ENCODE measurements around the gene JAKMIP2.

- TF ChIP-seq CTCF (IDR thresholded peaks at IDR 0.05) (no peak), POLR2A (IDR thresholded peaks at IDR 0.05) (no peak)
These were observed 217.0 kb downstream of the JAKMIP2 start for GRCh38 chr5:147565524-147565923.
